Measurements from ENCODE around the gene FAM168A. TPM values are rescaled to one million over a fixed set of nuclear protein-coding genes. Genes with fewer than 3 reads are reported as not detected.

FAM168A gene
- total and polyA plus RNA-seq, 4 donors: 4.8 to 14.6 (median 9.1) TPM

- TF ChIP-seq CTCF (IDR thresholded peaks at IDR 0.05; ENCODE audit: low read depth, low read length, missing input control) (no peak), FOXA1 (IDR thresholded peaks at IDR 0.05) (no peak), HNF4G (IDR thresholded peaks at IDR 0.05) (no peak), JUND (IDR thresholded peaks at IDR 0.05) (no peak)
These were observed 191.3 kb downstream of the FAM168A start (continued) for GRCh38 chr11:73406619-73407018.

DNA sequence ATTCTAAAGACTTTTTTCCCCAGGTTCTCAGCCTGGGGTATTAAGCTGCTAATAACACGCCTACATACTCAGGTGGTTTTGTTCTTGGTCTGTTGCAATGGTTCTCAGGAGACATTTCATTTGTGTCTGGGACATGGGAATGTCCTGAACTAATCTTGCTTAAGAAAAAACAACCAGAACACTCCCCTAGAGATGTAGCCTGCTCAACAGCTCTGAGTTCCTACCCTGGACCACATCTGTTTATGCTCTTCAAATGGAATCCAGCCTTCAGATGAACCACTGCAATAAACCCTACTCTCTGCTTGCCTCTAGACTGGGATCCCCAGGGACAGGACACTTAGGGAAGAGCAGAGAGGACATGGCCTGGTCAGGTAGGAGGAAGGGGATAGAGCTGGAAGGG, 191.8 kb downstream of the FAM168A start:
- no peaks in the 10 kb centered on the region for H3K9me3 ChIP-seq (ENCODE audit: control insufficient read depth in 4 of 4, low read length in 3 of 4)
- H3K4me1 ChIP-seq (ENCODE audit: control insufficient read depth in 4 of 4, insufficient read depth in 4 of 4, low read length in 3 of 4): no peaks in the 10 kb centered on the region
- no peak overlapping the region for H3K4me3 ChIP-seq (ENCODE audit: low read depth in 1 of 3, low read length in 3 of 3)
- 98% methylated on average over 1 of the region's 1 CpG for WGBS
- no peak overlapping the region for H3K9ac ChIP-seq (ENCODE audit: low read depth in 1 of 2, low read length in 2 of 2)
- H3K36me3 ChIP-seq (ENCODE audit: control insufficient read depth in 4 of 4, insufficient read depth in 3 of 4, low read depth in 1 of 4, low read length in 3 of 4): peaks cover 0 to 28% (median 13%) of the 10 kb centered on the region in 4 donors
- no peak for TF ChIP-seq NR2F2 (IDR thresholded peaks at IDR 0.05)
- no peak for TF ChIP-seq REST (IDR thresholded peaks at IDR 0.05)
- no peak for TF ChIP-seq RXRA (IDR thresholded peaks at IDR 0.05)
- no peak for TF ChIP-seq FOXA2 (IDR thresholded peaks at IDR 0.05)
- no peak for TF ChIP-seq FOXA1 (IDR thresholded peaks at IDR 0.05)
- TF ChIP-seq EGR1 (IDR thresholded peaks at IDR 0.05; ENCODE audit: low read depth in 2 of 2): no peak
- TF ChIP-seq RAD21 (IDR thresholded peaks at IDR 0.05): no peak
- no peak for TF ChIP-seq CTCF (IDR thresholded peaks at IDR 0.05; ENCODE audit: low read depth, low read length, missing input control)
- no peak for TF ChIP-seq HNF4A (conservative IDR thresholded peaks at IDR 0.05)
- no peak for DNase-seq (ENCODE audit: low spot score)
- no peak overlapping the region for H3K27ac ChIP-seq (ENCODE audit: low read depth in 1 of 2, low read length in 2 of 2)
- H3K27me3 ChIP-seq (ENCODE audit: control insufficient read depth in 4 of 4, insufficient read depth in 4 of 4, low read length in 3 of 4): no peaks in the 10 kb centered on the region

DNA sequence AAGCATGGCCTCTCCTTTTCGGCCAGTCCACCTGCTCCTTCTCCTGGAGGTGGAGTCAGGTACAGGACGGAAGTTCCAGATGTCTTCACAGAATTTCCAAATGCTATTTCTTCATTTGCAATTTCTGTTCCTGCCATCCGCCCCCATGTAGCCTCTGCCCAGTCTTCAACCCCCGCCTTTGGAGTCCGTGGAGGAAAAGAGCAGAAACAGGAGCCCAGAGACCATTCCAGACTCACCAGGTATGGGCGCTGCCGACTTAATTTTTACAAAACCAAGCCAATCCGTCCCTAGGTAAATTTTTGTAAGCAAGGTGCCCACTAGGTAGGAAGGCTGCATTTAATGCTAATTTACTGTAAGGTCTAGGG, 192.8 kb downstream of the FAM168A start:
- Histone ChIP-seq H3K9ac (ENCODE audit: low read depth in 1 of 2, low read length in 2 of 2) (no peak overlapping the region), H3K36me3 (ENCODE audit: control insufficient read depth in 4 of 4, insufficient read depth in 3 of 4, low read depth in 1 of 4, low read length in 3 of 4) (peaks cover 0 to 28% (median 11%) of the 10 kb centered on the region in 4 donors), H3K4me3 (ENCODE audit: low read depth in 1 of 3, low read length in 3 of 3) (no peak overlapping the region), H3K4me1 (ENCODE audit: control insufficient read depth in 4 of 4, insufficient read depth in 4 of 4, low read length in 3 of 4) (no peaks in the 10 kb centered on the region), H3K27me3 (ENCODE audit: control insufficient read depth in 4 of 4, insufficient read depth in 4 of 4, low read length in 3 of 4) (no peaks in the 10 kb centered on the region), H3K27ac (ENCODE audit: low read depth in 1 of 2, low read length in 2 of 2) (no peak overlapping the region), H3K9me3 (ENCODE audit: control insufficient read depth in 4 of 4, low read length in 3 of 4) (no peaks in the 10 kb centered on the region)
- no peak for DNase-seq (ENCODE audit: low spot score)
- 95% methylated on average over 8 of the region's 8 CpGs for WGBS
- no peak for TF ChIP-seq HNF4G (IDR thresholded peaks at IDR 0.05)
- TF ChIP-seq HNF4A (conservative IDR thresholded peaks at IDR 0.05): no peak
- TF ChIP-seq CTCF (IDR thresholded peaks at IDR 0.05; ENCODE audit: low read depth, low read length, missing input control): no peak
- TF ChIP-seq RXRA (IDR thresholded peaks at IDR 0.05): no peak
- no peak for TF ChIP-seq ZBTB33 (IDR thresholded peaks at IDR 0.05)
- TF ChIP-seq FOXA1 (IDR thresholded peaks at IDR 0.05): no peak
- TF ChIP-seq GABPA (IDR thresholded peaks at IDR 0.05 in 1 of 2, conservative IDR thresholded peaks at IDR 0.05 in 1 of 2): no peak
- no peak for TF ChIP-seq ATF3 (IDR thresholded peaks at IDR 0.05)
- no peak for TF ChIP-seq JUND (IDR thresholded peaks at IDR 0.05)
- no peak for TF ChIP-seq YY1 (IDR thresholded peaks at IDR 0.05)
- TF ChIP-seq SP1 (IDR thresholded peaks at IDR 0.05): no peak
- no peak for TF ChIP-seq EGR1 (IDR thresholded peaks at IDR 0.05; ENCODE audit: low read depth in 2 of 2)
- no peak for TF ChIP-seq MAX (IDR thresholded peaks at IDR 0.05)
- no peak for TF ChIP-seq FOXA2 (IDR thresholded peaks at IDR 0.05)
- no peak for TF ChIP-seq TAF1 (conservative IDR thresholded peaks at IDR 0.05)

All from liver (tissue), 9 donors.